ENCODE measurements around the gene NCKAP1. TPM values are rescaled to one million over a fixed set of nuclear protein-coding genes. Genes with fewer than 3 reads are reported as not detected.

NCKAP1 gene
- polyA plus RNA-seq, 2 of the 4 experiments (the other 2 are of a cell fraction), result 98.8 to 201 TPM

DNA sequence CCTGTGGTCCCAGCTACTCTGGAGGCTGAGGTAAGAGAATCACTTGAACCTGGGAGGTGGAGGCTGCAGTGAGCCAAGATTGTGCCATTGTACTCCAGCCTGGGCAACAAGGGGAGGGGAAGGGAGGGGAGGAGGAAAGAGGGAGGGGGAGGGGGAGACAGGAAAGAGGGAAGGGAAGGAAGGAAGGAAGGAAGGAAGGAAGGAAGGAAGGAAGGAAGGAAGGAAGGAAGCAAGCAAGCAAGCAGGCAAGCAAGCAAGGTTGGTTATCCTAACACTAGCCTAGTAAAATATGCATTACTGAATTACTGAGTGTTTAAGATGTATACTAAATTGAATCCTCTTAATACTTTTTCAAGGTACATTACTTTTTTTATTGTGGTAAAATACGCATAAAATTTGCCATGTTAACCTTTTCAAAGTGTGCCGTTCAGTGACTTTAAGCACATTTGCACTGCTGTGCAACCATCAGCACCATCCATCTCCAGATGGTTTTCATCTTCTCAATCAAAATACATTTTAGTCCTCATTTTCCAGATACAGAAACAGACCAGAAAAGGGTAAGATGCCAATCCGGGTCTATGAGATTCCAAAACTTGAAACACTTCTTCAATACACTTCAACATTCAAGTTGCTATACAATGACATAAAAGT lies 28.9 kb downstream of the NCKAP1 start:
- Histone ChIP-seq H3K9me3 (no peaks in the 10 kb centered on the region), H3K4me1 (peaks cover 15% of the 10 kb centered on the region), H3K4me3 (no peak overlapping the region), H3K4me2 (no peak overlapping the region), H3K27ac (no peak overlapping the region)
- FAIRE-seq (no peak), ATAC-seq (no peak), DNase-seq (ENCODE audit: low read depth in 1 of 2, low spot score in 1 of 2) (no peak)
- CTCF ChIA-PET, result no interaction called here
- POLR2A ChIA-PET, result no interaction called here
- 90% methylated on average over 3 of the region's 3 CpGs for WGBS (ENCODE audit: missing lambda C conversion rate)
- no peak for TF ChIP-seq KDM5A (IDR thresholded peaks at IDR 0.05)
- TF ChIP-seq, protein P1, sequence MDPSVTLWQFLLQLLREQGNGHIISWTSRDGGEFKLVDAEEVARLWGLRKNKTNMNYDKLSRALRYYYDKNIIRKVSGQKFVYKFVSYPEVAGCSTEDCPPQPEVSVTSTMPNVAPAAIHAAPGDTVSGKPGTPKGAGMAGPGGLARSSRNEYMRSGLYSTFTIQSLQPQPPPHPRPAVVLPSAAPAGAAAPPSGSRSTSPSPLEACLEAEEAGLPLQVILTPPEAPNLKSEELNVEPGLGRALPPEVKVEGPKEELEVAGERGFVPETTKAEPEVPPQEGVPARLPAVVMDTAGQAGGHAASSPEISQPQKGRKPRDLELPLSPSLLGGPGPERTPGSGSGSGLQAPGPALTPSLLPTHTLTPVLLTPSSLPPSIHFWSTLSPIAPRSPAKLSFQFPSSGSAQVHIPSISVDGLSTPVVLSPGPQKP (IDR thresholded peaks at IDR 0.05; ENCODE audit: low read depth, low read length), result no peak
- no peak for TF ChIP-seq ZNF302 (CRISPR knock-in tag; IDR thresholded peaks at IDR 0.05)
- TF ChIP-seq POLR2A (IDR thresholded peaks at IDR 0.05; ENCODE audit: low read length), result no peak
- TF ChIP-seq RNF2 (IDR thresholded peaks at IDR 0.05; ENCODE audit: borderline replicate concordance, low read depth), result no peak
- no peak for TF ChIP-seq JUNB (IDR thresholded peaks at IDR 0.05)
- TF ChIP-seq MAZ (IDR thresholded peaks at IDR 0.05; ENCODE audit: borderline replicate concordance, low read depth, low read length), result no peak
- no peak for TF ChIP-seq GATA3 (IDR thresholded peaks at IDR 0.05; ENCODE audit: borderline replicate concordance)

DNA sequence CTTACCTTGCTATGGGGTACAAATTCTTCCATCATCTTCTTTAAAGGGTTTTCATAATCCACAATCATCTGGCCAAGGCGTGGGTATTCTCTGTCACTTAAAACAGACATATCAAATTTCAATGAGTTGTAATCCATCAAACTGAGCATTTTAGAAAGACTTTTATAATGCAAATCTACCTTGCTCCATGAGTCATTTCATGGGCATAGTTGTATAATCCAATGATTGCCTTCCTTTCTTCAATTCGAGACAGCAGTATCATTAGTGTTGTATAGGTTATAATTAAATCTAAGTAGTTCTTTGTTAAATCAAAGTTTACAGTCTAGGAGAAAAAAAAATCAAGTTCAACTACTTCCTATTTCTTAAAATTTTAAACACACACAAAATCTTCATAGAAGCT lies 36.3 kb downstream of the NCKAP1 start:
- 92% methylated on average over 2 of the region's 2 CpGs for WGBS (ENCODE audit: missing lambda C conversion rate)
- TF ChIP-seq CHD4 (IDR thresholded peaks at IDR 0.05; ENCODE audit: borderline replicate concordance) (no peak), KDM5A (IDR thresholded peaks at IDR 0.05) (no peak), MYC (IDR thresholded peaks at IDR 0.05; ENCODE audit: borderline replicate concordance, low read length) (no peak), FOXS1 (CRISPR knock-in tag; IDR thresholded peaks at IDR 0.05) (no peak), PHF8 (IDR thresholded peaks at IDR 0.05; ENCODE audit: borderline replicate concordance, low read depth) (no peak), CHD2 (IDR thresholded peaks at IDR 0.05; ENCODE audit: low read length, partially characterized antibody) (no peak), NPAS2 (CRISPR knock-in tag; IDR thresholded peaks at IDR 0.05; ENCODE audit: borderline replicate concordance) (no peak), RNF2 (IDR thresholded peaks at IDR 0.05; ENCODE audit: borderline replicate concordance, low read depth) (no peak), HEYL (CRISPR knock-in tag; IDR thresholded peaks at IDR 0.05) (no peak)
- TF ChIP-seq, protein P2, sequence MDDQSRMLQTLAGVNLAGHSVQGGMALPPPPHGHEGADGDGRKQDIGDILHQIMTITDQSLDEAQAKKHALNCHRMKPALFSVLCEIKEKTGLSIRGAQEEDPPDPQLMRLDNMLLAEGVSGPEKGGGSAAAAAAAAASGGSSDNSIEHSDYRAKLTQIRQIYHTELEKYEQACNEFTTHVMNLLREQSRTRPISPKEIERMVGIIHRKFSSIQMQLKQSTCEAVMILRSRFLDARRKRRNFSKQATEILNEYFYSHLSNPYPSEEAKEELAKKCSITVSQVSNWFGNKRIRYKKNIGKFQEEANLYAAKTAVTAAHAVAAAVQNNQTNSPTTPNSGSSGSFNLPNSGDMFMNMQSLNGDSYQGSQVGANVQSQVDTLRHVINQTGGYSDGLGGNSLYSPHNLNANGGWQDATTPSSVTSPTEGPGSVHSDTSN (IDR thresholded peaks at IDR 0.05), result no peak
- TF ChIP-seq, protein P3, sequence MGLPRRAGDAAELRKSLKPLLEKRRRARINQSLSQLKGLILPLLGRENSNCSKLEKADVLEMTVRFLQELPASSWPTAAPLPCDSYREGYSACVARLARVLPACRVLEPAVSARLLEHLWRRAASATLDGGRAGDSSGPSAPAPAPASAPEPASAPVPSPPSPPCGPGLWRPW (IDR thresholded peaks at IDR 0.05), result no peak
- ChIA-PET CTCF (no interaction called here), POLR2A (no interaction called here)
- Histone ChIP-seq H3K4me1 (no peaks in the 10 kb centered on the region), H3K9me3 (no peaks in the 10 kb centered on the region), H3K4me2 (no peak overlapping the region), H3K27ac (no peak overlapping the region), H3K4me3 (no peak overlapping the region)
- DNase-seq (ENCODE audit: low read depth in 1 of 2, low spot score in 1 of 2) (no peak), FAIRE-seq (no peak), ATAC-seq (no peak)

DNA sequence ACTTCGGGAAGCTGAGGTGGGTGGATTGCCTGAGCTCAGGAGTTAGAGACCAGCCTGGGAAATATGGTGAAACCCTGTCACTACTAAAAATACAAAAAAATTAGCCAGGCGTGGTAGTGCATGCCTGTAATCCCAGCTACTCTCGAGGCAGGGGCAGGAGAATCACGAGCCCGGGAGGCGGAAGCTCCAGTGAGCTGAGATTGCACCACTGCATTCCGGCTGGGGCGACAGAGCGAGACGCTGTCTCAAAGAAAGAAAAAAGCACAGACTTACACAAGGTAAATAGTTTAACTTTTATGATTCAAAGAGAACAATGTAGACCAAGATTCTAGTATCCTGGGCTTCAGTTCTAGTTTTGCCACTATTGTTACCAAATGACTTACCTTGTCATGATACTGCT lies 37.4 kb downstream of the NCKAP1 start:
- ATAC-seq (no peak), FAIRE-seq (no peak), DNase-seq (ENCODE audit: low read depth in 1 of 2, low spot score in 1 of 2) (no peak)
- ChIA-PET CTCF (interaction anchor here (1.2 to 2.3 kb wide), 2 partner anchors 16 to 21 kb away, joined by 3 to 9 read pairs; no protein-coding TSS in a partner anchor), POLR2A (no interaction called here)
- H3K4me1 ChIP-seq, result no peaks in the 10 kb centered on the region
- H3K4me2 ChIP-seq, result no peak overlapping the region
- no peak for TF ChIP-seq MAZ (IDR thresholded peaks at IDR 0.05; ENCODE audit: borderline replicate concordance, low read depth, low read length)
- no peak for TF ChIP-seq TP53 (CRISPR knock-in tag; IDR thresholded peaks at IDR 0.05)
- no peak for TF ChIP-seq HOXB13 (CRISPR knock-in tag; IDR thresholded peaks at IDR 0.05; ENCODE audit: low read depth)
- TF ChIP-seq POLR2AphosphoS2 (conservative IDR thresholded peaks at IDR 0.05; ENCODE audit: low read length), result no peak
- TF ChIP-seq ZFP36 (IDR thresholded peaks at IDR 0.05; ENCODE audit: borderline replicate concordance, partially characterized antibody), result no peak
- no peak for TF ChIP-seq NR3C1 (IDR thresholded peaks at IDR 0.05)
- 92% methylated on average over 10 of the region's 10 CpGs for WGBS (ENCODE audit: missing lambda C conversion rate)
- H3K4me3 ChIP-seq, result no peak overlapping the region
- no peaks in the 10 kb centered on the region for H3K9me3 ChIP-seq
- no peak overlapping the region for H3K27ac ChIP-seq
